Left forelimb (tissue), 1 donor: ENCODE results near the gene SMAD9.

Experiments used
- DNase-seq: peaks from one replicate; pipeline ENCODE4 v3.0.0-alpha.2; 2018; ENCODE audit warnings: low spot score

The SMAD9 gene

DNA sequence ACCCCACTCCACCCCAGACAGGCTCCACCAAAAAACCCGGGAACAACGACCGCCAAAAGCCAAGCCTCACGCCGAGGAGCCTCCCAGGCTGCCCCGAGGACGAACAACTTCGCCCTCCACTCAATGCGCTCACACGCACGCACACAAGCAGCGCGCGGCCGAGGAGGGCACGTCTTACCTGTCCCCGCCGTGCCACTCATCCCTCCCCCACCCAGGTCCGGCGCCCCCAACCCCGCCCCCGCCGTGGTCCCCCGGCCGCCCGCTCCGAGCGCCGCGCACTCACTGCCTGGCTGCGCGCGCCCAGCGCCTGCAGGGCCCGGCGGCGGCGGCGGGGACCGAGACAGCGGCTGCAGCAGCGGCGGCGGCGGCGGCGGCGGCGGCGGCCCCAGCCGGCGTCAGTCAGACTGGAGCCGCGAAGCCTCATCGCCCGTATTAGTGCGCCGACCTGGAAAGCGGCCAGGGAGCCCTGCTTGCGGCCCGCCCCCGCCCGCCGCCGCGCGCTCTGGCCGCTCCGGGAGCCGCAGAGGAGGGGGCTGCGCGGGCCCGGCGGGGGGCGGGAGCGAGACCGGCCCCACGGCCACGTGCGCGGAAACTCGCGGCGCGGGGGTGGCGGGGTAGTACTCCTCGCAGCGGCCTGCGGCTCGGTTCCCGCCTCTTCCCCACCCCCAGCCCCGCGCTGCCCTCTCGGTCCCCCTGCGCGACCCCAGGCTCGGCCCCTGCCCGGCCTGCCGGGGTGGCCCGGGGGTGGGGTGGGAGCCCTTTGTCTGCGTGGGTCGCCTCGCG is at the start of gene SMAD9:
TSS of gene SMAD9 (minus strand) at position 406 of the 783 bp plus-strand sequence. CDS start 40,549 bp downstream, outside the sequence.
- peak; percentile 86 for DNase-seq

DNA sequence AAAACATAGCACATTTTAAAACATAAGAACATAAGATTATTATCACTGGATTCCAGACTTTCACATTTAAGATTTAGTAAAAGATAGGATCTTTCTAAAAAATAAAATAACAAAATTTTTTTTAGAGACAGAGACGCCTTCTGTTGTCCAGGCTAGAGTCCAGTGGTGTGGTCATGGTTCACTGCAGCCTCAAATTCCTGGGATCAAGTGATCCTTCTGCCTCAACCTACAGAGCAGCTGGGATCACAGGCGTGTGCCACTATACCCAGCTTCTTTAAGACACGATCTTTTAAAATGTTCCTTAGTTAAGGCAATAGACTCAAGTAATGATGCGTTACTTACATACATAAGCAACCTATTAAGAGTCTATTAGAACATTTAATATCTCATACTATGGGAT is 46.4 kb upstream of the SMAD9 start:
- no peak for DNase-seq

DNA sequence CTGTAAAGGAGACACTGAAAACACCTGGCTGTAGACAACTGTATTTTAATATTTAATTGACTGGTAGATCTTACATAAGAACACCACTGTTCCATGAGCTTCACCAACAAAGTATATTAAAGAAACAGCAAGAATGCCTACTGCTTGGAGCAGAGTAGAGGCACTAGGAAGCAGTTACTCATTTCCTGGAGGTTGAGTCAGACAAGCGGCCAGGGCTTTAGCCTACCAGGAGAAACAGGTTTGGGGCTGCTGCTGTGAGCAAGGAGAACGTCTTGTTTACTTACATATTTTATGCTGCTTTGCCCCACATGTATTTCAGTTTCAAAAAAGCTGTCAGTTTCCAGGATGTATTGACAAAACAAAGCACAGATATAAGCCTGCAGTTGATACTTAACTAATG is 45.7 kb upstream of the SMAD9 start:
- DNase-seq: no peak

GRCh38 chr13:36959456-36960116 is 39.5 kb upstream of the SMAD9 start:
- DNase-seq: no peak

DNA sequence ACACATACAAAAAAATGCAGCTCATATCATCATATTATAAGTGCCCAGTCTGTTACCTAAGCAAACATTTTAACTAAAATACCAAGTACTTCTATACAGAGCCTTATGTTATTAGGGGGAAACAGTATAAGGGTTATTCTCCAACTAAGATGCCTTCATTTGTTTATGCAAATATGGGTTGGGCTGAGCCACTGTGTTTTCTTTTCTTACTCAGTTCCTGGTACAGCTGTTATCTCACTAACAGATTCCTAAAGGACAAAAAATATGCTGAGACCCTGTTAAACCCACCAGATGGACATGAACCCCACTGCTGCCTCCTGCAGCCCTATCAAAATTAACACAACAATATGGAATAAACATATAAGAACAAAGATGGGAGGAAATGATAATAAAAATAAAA is 34.5 kb upstream of the SMAD9 start:
- no peak for DNase-seq

GRCh38 chr13:36950920-36951319 is 30.9 kb upstream of the SMAD9 start:
- DNase-seq: no peak

GRCh38 chr13:36950330-36950729 is 30.3 kb upstream of the SMAD9 start:
- DNase-seq: no peak

DNA sequence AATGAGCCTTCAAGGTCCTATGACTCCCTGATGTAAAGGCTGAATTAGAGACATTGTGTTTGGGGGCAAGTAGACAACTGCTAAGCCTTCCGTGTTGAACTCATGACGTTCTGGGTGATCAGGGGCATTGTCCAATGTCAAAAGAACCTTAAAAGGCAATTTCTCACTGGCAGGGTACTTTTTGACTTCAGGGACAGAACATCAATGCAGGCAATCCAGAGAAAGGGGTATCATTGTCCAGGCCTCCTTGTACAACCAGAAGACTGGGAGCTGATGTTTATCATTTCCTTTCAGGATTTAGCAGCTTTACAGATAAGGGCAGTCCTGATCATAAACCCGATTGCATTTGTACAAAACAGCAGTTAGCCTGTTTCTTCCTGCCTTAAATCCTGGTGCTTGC is 25.0 kb upstream of the SMAD9 start:
- no peak for DNase-seq

- no peak for DNase-seq
Measured at GRCh38 chr13:36925603-36926002, 5.6 kb upstream of the SMAD9 start.

DNA sequence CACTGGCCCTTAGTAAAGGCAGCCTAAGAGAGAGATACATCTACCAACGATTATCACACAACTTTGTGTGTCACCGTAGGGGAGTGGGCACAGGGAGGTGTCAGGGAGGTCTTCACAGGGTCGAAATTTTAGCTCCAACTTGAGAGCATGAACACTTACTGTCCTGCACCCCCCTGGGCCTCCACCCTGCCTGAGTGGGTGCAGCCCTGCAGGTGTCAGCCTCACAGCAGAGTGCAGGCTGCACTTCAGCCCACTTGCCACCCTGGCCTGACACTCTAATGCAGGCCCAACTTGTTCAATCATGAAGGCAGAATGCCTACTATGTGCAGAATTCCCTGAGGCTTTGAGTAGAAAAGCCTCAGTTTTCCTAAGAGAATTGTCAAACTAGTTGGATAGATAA is 4.0 kb upstream of the SMAD9 start:
- no peak for DNase-seq

GRCh38 chr13:36921631-36922301 is 1.7 kb upstream of the SMAD9 start:
- DNase-seq: no peak

- no peak for DNase-seq
Measured at GRCh38 chr13:36920616-36921185, 663 bp upstream of the SMAD9 start.

GRCh38 chr13:36919171-36919832 is 736 bp downstream of the SMAD9 start:
- peak; percentile 81 for DNase-seq

DNA sequence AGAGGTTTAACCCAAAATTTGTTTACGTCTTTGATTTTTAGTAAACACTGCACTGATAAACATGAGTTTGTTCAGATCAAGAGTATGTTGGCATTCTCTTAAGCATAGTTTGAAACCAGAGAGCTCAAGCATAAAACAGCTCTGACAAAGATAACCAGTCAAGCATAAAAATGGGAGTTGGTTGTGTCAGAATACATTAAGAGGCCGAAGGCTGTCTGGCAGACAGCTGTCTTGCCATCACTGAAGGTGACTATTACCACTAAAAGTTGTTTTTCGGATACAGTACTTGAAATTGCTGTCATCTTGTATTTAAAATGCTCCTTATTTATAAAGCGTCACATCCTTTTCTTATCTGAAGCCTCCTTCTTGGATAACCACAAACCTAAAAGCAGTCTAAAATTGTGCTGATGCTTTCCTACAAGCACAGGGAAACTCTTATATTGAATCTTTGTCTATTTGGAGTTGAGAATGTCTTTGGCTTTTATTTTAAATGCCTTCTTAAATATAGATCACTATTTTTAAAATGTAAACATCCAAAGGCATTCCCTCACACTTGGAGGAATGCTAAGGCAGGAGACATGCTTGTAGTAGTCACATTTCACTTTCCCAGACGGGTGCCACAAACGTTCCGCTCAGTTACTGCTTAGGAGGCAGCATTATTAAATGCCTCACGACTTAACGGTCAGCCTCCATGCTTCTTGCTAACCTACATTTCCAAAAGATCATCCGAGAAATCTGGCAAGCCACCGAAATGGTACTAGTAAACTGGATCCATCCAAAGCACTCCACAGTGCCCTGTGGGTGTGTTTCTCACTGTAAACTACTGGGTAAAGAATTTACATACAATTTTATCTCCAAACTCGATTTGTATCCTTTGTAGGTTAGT is 1.5 kb downstream of the SMAD9 start:
- DNase-seq: no peak

GRCh38 chr13:36917311-36917710 is 2.7 kb downstream of the SMAD9 start:
- DNase-seq: no peak

DNA sequence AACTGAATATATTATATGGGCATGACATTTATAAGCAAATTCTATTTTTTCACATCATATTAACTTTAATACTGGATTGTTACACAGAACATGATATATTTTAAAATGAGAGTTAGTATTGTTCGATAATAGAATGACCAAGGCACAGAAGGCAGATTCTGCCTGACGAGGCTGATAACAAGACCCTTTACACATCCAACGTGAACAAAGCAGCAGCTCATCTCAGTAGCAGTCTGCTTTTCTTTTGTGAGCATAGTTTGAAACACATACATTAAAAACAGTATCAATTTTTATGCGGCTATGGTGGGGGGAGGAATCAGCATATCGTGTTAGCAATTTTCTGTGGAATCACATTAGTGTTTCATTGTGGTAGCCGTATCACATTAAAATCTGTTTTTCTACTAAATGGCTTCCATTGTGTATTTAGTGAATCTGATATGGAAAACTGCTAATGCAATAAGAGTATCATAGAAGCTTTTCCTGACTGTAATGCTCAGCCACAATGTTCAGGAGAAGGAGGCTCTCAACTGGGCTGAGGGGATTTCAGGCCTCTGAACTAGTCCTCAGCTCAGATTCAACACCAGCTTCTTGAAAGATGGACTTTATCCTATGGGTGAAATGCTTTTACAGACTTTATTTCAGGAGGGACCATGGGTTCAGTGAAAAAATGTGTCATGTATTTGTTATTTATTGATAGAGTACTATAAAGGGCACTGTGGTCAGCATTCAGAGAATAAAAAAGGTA is 4.0 kb downstream of the SMAD9 start:
- no peak for DNase-seq

- no peak for DNase-seq
Measured at GRCh38 chr13:36915106-36915505, 4.9 kb downstream of the SMAD9 start.

DNA sequence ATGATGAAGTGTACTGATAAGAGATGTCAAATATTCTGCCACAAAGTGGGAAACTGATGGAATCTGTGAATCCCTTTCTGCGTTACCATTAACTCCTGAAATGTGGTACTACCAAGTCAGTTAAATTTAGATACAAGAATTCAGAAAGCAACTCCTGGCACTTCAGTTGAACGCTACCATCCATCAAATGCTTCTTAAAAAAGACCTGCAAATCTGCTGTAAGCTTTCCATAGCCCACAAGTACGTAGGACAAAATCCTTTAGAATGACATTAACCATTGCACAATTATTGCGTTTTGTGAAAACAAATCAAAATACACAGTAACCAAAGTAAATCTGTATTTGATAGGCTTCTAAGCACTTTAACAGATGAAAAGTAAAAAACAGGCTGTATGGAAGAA is 5.4 kb downstream of the SMAD9 start:
- no peak for DNase-seq

DNA sequence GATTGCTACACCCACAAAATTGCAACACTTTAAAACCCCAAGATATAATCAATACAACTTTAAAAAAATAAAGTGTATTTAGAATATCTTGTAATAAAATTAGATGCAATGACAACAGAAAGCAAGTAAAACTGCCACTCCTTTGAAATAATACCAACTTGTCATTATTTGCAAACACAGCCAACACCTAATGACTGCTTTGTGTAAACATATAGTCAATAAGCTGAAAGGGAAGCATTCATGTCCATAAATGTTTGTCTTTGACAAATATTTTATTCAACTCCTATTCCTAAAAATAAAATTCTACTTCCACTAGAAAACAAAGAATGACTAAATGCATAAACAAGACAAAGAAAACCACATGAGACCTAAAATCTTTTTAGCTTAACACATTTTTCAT is 6.6 kb downstream of the SMAD9 start:
- DNase-seq: no peak

GRCh38 chr13:36912973-36913372 is 7.1 kb downstream of the SMAD9 start:
- no peak for DNase-seq
